Activated effector memory CD4-positive, alpha-beta T cell treated with Interleukin-2 at 50 U/mL for 16 hours (primary cell): ENCODE data around the gene ARL8A.
"Not testable (repeated sequence)": the region's sequence is repeated elsewhere in the genome, so short reads cannot be mapped to it uniquely, and the experiment has no call there.

Experiments used
- DNase-seq: peaks from one replicate; pipeline ENCODE4 v3.0.0-alpha.2; 2020

Gene ARL8A

GRCh38 chr1:202133001-202133400 lies 11.5 kb downstream of the ARL8A start:
- DNase-seq, result no peak

GRCh38 chr1:202131956-202132821 lies 12.3 kb downstream of the ARL8A start:
- no peak for DNase-seq

DNA sequence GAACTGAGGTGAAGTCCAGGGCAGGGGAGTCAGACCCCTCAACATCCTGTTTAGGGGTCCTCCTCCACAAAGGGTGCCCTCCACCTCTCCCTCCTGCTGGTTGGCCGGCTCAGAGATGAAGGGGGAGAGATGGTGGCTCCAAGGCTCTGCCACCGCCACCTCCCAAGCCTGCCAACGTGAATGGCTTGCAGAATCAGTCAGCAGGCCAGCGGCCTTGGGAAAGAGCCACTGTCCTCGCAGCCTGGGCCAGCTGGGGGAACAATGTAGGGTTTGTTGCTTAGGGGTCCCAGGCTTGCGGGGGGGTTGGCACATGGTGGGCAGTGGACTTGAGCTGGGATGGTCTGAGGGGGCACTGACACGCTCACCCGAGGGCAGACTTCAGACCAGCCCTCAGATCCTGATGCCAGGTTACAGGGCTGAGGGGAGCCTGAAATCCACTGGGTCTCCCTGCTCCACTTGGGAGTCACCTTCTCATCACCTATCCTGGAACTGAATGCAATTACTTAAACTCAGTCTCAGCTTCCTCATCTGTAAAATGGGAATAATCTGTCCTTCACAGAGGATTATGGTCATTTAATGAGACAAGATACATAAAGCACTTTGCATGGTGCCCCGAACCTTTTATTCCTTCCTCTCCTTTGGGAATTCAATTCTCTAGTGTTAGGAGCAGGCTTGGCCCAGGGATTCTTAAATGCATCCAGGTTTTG lies 13.6 kb downstream of the ARL8A start:
- no peak for DNase-seq

DNA sequence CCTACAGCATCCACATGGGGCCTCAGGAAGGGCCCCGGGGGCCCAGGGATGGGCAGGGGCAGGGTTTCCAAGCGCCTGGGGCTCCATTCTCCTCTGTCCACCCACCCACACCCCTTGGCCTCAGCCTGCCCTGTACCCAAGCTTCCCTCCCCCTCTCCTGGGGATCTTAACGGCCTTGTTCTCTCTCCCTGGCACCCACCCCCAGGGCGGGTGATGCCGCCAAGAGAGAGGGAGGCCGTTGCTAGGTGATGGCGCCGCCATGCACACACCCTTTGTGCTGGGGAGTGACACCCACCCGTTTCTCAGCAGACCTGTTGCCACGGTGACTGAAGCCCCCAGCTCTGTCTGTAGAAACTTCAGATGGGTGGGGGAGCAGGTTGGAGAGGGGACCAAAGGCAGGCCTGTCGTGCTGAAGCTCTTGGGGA lies 14.2 kb downstream of the ARL8A start:
- no peak for DNase-seq

DNA sequence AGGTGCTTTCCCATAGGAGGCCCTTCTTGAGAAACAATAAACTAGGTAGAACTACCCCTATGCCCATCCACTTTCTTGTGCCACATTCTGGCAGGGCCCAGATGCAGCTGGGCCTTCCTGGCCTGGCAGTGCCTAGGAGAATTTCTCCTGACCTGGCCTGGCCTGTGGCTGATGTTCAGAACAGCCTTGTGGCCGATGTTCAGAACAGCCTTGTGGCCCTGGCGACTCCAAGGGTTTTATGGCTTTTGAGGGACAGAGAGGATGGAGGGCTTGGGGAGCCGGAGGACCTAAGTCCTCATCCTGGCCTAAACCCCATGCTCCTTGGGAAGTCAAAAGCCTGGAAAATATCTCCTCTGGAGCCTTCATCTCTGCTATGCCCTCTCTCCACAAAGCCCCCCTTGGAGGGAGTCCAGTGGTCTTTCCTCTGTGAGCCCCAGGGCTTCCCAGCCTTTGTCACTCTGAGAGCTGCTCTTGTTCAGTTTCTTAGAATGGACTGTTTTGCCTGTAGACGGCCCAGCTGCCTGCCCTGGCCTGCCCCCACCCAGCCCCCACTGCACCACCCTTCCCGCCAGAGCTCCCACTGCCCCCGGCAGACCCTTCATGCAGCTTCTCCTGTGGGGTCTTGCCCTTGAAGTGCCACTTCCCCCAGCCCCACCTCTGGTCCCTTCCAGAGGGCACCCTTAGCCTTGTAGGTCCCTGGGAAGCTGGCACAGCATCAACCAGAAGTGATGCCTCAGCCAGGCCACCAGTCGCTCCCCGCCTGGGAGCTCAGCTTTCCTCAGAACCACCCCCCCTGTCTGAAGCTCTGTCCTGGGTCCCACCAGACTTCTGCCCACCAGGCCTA lies 14.9 kb downstream of the ARL8A start:
- no peak for DNase-seq

DNA sequence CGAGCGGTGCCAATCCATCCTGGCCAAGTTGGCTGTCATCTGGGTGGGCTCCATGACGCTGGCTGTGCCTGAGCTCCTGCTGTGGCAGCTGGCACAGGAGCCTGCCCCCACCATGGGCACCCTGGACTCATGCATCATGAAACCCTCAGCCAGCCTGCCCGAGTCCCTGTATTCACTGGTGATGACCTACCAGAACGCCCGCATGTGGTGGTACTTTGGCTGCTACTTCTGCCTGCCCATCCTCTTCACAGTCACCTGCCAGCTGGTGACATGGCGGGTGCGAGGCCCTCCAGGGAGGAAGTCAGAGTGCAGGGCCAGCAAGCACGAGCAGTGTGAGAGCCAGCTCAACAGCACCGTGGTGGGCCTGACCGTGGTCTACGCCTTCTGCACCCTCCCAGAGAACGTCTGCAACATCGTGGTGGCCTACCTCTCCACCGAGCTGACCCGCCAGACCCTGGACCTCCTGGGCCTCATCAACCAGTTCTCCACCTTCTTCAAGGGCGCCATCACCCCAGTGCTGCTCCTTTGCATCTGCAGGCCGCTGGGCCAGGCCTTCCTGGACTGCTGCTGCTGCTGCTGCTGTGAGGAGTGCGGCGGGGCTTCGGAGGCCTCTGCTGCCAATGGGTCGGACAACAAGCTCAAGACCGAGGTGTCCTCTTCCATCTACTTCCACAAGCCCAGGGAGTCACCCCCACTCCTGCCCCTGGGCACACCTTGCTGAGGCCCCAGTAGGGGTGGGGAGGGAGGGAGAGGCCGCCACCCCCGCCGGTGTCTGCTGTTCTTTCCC lies 16.5 kb downstream of the ARL8A start:
- DNase-seq, result no peak

GRCh38 chr1:202127061-202127460 lies 17.5 kb downstream of the ARL8A start:
- DNase-seq, result no peak

- no peak for DNase-seq
These were observed 18.1 kb downstream of the ARL8A start for GRCh38 chr1:202126426-202126825.

GRCh38 chr1:202125611-202126010 lies 18.9 kb downstream of the ARL8A start:
- no peak for DNase-seq

DNA sequence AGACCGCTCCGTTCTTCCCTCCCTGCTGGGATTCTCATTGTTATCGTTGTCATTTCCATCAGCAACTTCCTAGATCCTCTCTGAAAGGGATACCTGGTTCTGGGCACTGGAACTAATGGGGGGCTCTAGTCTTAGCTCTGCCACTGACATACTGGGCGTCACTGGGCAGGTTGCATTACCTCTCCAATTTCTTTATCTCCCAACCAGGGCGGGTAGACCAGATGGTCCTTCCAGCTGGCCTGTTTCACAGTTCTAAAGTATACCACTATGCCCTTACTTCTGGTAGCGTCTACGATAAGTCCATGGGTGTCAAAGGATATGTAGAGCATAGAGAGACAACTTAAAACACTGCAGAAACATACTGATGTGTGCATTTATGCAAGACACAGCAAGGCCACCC lies 20.4 kb downstream of the ARL8A start:
- DNase-seq, result no peak

DNA sequence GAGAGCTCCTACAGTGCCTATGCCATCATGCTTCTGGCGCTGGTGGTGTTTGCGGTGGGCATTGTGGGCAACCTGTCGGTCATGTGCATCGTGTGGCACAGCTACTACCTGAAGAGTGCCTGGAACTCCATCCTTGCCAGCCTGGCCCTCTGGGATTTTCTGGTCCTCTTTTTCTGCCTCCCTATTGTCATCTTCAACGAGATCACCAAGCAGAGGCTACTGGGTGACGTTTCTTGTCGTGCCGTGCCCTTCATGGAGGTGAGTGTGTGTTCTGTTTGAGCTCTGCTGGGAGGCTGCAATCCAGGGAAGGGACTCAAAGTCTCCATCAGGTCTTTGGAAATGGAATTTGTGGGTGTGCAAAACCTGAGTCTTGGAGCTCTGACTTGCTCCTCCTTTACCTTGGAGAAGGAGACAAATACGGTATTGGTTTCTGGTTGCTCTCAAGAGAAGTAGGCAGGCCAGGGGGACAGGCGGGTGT lies 21.2 kb downstream of the ARL8A start:
- no peak for DNase-seq

GRCh38 chr1:202122639-202123335 lies 21.8 kb downstream of the ARL8A start, which contains the start of gene GPR37L1:
GPR37L1 (plus strand) TSS chr1:202122917; CDS start chr1:202122964, 47 bp downstream.
- DNase-seq, result no peak

GRCh38 chr1:202121006-202121405 lies 23.5 kb downstream of the ARL8A start:
- DNase-seq, result no peak

DNA sequence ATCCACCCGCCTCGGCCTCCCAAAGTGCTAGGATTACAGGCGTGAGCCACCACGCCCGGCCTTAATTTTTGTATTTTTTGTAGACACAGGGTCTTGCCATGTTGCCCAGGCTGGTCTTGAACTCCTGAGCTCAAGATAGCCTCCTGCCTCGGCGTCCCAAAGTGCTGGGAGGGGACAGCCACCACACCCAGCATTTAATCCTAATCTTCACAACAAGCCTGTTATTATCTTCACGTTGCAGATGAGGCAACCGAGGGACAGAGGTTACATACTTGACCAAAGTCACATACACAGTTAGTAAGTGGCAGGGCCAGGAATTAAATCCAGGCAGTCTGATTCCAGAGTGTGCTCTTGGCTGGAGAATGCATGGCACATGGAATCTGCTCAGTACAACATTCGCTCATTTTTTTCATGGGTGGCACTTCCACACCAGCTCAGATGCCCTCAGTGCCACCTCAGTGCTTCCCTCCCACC lies 26.6 kb downstream of the ARL8A start:
- no peak for DNase-seq

- DNase-seq, result no peak
These were observed 28.2 kb downstream of the ARL8A start for GRCh38 chr1:202116287-202116686.

DNA sequence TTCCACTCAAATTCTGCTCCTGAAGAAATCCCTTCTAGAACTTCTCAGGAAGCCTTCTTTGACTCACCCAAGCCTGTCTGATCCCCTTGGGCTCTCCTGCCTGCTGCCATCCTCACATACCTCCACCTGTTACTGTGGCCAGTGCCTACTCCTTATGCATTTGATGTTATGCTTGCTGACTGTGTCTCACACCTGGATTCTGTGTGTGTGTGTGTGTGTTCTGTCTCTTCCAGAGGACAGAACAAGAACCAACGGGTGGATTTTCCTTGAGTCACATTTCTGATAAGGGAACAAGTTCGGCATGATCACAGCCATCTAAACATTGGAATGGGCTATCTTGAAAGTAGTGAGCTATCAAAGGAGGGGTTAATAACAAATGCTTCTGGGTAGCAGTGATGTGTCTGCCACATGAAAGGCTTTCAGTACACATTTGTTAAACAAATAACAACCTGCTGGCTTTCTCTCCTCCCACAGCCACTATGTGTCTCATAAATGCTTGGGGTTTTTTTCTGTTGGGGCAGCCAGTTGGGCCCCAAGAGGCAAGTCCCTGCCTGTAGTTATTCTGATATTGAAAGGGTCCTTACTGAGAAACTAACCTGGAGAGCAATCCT lies 30.7 kb downstream of the ARL8A start:
- DNase-seq, result no peak

GRCh38 chr1:202112859-202113689 lies 31.5 kb downstream of the ARL8A start:
- no peak for DNase-seq

GRCh38 chr1:202111589-202111988 lies 32.9 kb downstream of the ARL8A start:
- DNase-seq, result not testable (repeated sequence)

DNA sequence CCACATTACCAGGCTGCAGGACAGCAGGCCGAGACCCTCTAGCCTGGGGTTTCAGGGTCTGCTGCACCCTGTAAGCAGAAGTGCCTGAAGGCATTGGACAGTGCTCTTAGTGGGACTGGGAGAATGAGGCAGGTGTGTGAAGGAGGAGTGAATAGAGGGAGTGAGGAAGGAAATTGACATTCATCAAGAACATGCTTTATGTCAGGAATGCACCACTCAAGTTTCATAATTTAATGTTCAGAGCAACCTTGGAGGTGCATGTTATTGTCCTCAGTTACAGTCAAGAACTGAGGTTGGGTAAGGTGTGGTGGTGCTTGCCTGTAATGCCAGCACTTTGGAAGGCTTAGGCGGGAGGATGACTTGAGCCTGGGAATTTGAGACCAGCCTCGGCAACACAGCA lies 33.6 kb downstream of the ARL8A start:
- DNase-seq, result no peak
